ENCODE measurements around the gene FAM50A.
"Not testable (repeated sequence)": the region's sequence is repeated elsewhere in the genome, so short reads cannot be mapped to it uniquely, and the experiment has no call there.

FAM50A gene

DNA sequence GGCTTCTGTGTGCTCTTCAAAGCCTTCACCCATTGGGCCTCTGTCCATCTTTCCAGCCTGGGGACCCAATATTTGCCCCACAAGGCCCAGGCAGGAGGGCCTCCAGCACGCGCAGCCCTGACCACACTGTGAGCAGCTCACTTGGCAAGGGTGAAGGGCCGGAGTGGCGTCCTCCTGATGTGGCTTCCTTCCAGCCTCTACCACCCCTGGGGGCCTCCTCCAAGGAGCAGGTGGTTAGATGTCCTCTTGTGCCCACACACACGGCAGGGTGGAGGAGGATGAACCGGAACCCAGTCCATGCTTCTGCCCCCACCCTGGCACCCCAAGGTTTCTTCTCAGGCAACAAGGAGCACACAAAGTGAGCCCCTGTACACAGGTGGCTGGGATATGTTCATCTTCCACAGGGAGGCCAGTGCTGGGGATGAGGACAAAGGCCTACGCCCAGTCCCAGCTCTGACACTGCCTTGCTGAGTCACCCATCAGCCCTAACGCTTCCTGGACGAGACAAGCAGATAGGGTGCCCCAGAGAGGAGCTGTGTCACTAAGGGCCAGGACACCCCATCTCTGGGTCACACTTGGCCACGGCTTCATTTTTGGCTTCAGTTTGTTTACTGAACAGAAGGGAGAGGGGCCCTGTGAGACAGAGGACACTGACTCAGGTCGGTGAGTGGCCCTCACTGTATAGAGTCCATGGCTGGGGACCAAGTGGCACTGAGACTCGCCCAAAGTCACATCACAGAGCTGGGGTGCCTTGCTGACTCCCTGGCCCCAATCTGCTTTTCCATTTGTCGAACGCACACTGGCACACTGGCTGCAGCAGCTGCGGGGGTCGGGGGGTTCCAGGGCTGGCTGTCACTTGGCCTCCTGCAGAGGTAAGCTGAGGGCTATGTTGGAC is 40.6 kb downstream of the FAM50A start:
- no peak for DNase-seq (ENCODE audit: low read depth, low spot score)

- no peak for DNase-seq (ENCODE audit: low read depth, low spot score)
These were observed 41.5 kb downstream of the FAM50A start for GRCh38 chrX:154485150-154486051.

DNA sequence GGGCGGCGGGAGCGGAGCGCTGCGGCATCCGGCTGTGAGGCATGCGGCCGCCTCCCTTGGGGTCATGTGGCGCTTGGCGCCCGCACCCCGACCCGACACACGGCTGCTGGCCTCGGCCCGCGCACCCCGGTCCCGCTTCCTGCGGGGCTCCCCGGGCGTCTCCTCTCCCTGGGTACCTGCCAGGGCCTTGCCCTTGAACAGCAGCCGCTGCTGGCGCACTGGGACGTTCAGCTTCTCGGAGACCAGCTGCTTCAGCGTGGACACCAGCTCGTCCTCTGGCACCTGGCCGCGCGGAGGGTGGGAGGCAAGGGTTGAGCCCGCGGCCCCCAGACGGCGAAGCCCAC is 42.1 kb downstream of the FAM50A start:
- DNase-seq (ENCODE audit: low read depth, low spot score) = no peak

DNA sequence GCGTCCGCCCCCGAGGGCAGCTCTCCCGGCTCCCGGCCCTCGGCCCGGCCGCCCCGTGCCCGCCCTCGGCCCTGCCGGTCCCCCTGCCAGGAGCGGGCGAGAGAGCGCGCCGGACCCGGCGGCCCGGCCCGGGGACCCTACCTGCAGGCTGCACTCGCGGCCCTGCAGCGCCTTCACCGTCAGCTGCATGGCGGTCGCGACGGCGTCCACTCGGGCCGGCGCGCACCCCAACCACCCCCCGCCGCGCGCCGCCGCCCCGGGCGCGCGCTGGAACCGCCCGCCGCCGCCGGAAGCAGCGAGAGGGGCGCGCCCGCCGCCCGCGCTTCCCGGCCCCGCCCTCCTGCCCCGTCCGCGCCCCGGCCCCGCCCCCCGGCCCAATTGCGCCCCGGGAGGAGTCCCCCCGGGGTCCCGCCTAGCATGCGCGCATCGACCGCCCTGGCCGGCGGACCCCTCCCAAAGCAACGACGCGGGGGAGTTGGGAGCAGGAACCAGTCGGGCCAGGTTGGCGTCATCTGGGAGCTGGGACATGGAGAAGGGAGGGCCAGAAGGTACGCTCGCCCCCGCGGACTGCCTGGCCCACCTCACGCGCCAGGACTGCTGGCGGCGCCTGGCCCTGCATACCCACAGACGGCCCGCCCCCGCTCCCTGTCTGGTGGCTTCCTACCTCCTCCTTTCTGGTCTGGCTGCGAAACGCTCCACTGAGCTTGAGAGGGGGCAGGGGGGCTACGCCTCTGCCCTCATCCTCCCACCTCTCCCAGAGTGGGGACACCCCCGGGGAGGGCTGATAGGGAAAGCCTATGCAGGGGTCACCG is 42.7 kb downstream of the FAM50A start, which contains the start of gene UBL4A:
Gene UBL4A (minus strand): TSS at position 220 of the 812 bp plus-strand sequence. CDS start 31 bp downstream, at position 189.
- DNase-seq (ENCODE audit: low read depth, low spot score) = no peak

DNA sequence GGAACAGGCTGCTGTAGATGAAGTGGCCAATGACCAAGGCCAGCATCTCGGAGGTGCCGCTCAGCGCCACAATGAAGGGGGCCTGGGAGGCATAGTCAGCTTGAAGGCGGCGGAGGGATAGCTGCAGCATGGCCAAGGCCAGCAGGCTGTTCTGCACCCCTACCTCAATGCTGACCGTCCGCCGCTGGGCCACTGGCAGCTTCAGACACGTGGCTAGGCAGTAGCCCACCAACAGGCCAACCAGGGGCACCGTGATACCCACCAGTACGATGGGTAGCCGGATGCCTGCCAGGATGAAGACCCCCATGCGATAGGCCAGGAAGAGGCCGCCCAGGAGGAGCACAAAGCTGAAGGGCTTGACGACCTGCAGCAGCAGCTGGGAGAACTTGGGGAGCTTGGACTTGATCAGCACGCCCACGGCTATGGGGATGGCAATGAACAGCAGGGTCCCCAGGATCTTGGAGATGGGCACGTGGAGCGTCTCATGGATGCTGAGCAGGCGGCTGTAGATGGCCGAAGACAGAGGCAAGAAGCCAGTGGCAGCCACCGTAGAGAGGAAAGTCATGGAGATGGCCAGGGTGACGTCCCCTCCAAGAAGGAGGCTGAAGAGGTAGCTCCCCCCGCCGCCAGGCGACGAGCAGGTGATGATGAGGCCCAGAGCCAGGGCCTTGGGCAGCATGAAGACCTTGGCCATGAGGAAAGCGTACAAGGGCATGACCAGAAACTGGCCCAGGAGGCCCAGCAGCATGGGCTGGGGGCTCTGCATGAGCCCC is 43.8 kb downstream of the FAM50A start:
- no peak for DNase-seq (ENCODE audit: low read depth, low spot score)

GRCh38 chrX:154488336-154489075 is 44.6 kb downstream of the FAM50A start:
- DNase-seq (ENCODE audit: low read depth, low spot score) = no peak

GRCh38 chrX:154489182-154489581 is 45.2 kb downstream of the FAM50A start:
- no peak for DNase-seq (ENCODE audit: low read depth, low spot score)

GRCh38 chrX:154490021-154490413 is 46.1 kb downstream of the FAM50A start:
- DNase-seq (ENCODE audit: low read depth, low spot score) = no peak

DNA sequence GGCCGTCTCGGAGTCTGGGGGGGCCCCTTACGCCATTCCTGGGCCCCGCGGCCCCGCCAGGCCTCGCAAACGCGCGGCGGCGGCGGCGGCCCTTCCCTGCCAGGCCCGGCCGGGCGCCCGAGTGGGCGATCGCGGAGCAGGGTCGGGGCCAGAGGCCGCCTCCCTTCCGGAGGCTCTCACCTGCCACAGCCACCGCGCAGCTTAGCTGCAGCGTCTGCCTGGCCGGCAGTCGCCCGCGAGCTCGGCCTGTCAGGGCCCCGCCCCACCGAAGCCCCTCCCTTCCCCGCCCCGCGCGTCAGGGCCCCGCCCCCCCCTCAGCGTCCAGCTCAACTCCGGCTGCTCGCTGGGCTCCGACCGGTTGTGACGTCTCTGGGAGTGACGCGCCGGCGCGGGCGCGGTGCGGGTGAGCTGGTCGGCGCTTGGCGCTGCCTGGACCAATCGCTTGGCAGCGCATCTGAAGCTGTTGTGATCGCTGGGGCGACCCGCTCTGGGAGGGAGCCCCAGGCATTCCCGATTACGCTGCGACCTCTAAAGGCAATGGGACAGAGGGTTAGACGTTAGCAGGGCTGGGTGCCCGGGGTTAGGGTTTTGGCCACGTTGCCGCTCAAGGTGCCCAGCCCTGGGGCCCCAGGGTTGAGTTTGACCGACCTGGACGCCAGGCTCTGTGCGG is 46.6 kb downstream of the FAM50A start, which contains the start of gene SLC10A3:
Gene SLC10A3 (minus strand): TSS at position 216 of the 670 bp plus-strand sequence. CDS start 1,689 bp downstream, outside the sequence.
- DNase-seq (ENCODE audit: low read depth, low spot score) = peak; percentile 71

GRCh38 chrX:154494715-154495114 is 50.8 kb downstream of the FAM50A start:
- no peak for DNase-seq (ENCODE audit: low read depth, low spot score)

GRCh38 chrX:154495472-154495922 is 51.6 kb downstream of the FAM50A start:
- DNase-seq (ENCODE audit: low read depth, low spot score) = no peak

- DNase-seq (ENCODE audit: low read depth, low spot score) = not testable (repeated sequence)
These were observed 52.7 kb downstream of the FAM50A start for GRCh38 chrX:154496591-154497137.
